ENCODE data around the gene MTF2.
"Not testable (repeated sequence)": the region's sequence is repeated elsewhere in the genome, so short reads cannot be mapped to it uniquely, and the experiment has no call there.

The MTF2 gene

DNA sequence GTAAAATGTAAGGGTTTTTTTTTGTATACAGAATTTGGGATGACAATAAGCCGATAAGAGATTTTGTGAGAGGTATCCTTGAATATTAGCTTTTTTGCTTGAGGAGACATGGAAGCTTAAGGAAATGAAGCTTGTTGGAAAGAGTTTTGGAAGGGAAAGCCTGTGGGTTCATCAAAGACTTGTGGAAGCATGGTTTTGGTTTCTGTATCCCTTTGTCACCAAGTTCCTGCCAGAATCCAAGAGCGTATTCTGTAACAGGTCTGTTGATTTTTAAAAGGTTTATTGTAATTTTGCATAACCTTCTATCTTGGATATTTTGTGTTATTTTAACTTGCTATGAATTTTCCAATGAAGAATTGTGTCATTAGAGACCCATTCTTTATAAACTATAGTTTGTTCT lies 63.1 kb downstream of the MTF2 start:
- no peak for DNase-seq (ENCODE audit: low read depth in 2 of 2)

DNA sequence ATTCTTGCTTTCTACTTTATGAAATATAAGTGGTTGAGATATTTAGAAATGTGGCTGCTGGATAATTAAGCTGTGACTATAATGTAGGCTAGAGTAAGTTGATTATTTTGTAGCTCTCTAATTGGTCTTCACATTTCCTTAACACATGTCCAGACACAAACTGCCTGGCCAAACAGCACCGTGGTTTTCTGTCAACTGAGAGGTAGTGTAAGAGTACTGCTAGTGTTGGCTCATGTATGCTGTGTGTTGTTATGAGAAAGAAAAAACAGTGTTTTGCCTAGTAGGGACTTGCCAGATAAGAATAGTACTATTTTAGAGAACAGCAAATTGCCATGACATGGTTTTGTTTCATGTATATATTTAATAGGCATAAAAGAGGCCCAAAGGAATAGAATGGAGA lies 64.1 kb downstream of the MTF2 start:
- no peak for DNase-seq (ENCODE audit: low read depth in 2 of 2)

DNA sequence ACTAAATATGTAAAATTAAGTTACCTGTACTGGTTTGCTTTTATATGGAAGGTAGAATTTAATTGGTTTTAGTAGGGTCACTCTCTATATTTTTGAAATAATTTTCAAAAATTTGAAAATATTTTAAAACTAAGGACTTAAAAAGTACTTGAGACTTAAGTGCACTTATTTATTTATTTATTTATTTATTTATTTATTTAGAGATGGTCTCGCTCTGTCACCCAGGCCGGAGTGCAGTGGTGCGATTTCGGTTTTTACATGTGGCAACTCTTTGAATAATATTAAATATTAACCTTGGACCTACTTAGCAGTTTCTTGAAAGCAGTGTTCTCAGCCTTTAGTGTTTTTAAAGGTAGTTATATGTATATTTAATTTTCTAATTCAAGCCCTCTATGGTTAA lies 64.7 kb downstream of the MTF2 start:
- no peak for DNase-seq (ENCODE audit: low read depth in 2 of 2)

DNA sequence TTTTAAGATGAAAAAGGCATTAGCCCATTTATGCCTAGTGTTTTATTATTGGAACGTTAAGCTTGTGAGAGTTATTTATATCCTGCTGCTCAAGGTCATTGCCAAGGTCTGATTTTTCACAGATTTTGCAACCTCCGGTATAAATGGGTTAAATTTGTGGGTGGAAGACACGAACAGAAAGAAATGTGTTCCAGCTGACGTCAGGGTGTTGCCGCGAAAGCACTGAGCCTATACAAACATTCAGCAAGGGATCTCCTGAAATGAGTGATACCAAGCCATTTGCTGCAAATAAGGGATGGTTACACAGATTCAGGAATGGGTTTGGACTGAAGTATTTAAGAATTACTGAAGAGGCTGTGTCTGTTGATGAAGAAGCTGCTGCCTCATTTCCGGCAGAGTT lies 68.9 kb downstream of the MTF2 start:
- no peak for DNase-seq (ENCODE audit: low read depth in 2 of 2)

DNA sequence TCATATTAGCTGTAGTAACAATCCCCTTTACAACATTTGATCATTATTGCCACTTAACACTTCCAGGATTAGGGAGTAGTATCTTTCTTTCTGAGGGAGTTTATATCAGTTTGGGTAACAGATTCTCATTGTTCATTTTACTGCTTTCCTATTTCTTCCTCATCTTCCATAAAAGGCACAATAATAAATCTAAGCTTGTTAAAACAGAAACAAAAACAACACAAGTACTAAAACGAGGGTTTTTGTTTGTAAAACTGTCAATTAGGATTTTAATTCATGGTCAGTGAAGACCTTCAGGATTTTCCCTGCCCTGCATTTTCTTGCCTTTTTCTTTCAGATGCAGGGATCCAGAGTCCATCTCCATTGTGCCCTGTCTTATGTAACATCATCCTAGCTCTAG lies 71.6 kb downstream of the MTF2 start:
- no peak for DNase-seq (ENCODE audit: low read depth in 2 of 2)

DNA sequence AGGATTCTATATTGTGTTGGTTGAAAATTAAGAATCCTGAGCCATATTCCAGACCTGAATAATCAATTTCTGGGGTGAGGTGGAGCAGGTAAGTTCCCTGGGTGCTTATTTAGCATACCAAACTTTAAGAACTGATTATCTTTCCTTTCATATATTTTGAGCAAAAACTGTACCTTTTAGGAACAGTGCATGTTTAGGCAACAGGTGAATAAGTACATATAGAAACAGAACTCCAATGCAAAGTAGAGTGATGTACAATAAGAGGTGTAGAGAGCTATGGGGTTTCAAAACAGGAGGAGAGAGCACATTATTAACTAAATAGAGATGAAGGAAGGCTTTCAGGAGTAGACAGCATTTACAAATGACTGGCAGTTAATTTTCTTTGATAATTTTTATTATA lies 72.4 kb downstream of the MTF2 start:
- DNase-seq (ENCODE audit: low read depth in 2 of 2) = no peak

DNA sequence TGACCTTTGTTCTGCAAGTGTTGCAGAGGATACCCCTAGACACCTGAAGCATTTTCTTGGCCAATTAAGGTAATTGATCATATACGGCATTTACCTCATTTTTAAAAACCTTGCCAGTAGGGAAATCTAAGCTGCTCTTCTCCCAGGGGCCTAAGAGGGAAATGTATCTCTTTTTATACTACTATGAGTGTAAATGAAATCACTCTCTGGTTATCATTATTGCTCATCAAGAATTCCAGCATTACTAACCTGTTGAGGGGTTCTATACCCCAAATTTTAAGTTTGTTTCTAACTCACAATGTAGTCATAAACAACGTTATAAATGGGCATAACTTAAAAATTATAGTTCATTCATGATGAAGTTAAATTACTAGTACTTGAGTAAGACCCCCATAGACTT lies 73.8 kb downstream of the MTF2 start:
- no peak for DNase-seq (ENCODE audit: low read depth in 2 of 2)

DNA sequence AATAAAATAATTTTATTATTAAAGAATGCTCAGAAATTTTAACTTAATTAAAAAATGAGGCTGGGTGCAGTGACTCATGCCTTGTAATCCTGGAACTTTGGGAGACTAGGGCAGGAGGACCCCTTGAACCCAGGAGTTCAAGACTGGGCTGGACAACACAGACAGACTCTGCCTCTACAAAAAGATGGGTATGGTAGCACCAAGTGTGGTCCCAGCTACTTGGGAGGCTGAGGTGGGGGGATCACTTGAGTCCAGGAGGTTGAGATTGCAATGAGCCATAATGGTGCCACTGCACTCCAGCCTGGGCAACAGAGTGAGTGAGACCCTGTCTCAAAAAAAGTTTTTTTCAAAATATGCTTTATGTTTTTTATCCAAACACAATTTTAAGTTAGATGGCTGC lies 75.8 kb downstream of the MTF2 start:
- DNase-seq (ENCODE audit: low read depth in 2 of 2) = no peak

DNA sequence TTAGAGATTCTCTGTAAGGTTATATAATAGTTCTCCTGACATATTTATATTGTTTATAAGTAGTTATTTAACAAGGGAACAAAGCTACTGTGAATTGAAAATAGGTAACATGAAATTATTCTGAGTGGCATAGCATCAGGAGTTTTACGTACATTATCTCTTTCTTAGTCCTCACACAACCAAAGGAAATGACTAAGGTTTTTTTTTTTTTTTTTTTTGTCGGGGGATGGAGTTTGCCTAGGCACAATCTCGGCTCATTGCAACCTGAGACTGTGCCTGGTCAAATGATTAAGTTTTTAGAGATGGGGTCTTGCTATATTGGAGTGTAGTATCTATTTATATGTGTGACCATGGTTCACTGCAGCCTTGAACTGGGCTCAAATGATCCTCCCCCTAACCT lies 76.3 kb downstream of the MTF2 start:
- DNase-seq (ENCODE audit: low read depth in 2 of 2) = no peak

DNA sequence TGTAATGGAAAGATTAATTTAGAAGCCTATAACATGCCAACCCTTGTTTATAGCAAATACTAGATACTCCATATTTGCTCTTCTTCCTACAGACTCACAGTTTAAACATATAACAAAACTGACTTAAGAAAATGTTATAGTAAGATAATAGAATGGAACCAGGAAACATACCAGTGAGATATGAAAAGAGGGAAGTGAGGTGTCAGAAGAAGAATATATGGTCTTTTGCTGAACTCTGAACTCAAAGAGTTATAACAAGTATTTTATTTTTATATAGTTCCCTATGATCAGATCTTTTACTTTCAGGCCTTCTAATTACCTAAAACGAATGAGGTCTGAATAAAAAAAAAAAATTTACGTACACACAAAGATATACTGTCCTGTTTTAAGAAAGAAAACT lies 80.3 kb downstream of the MTF2 start:
- no peak for DNase-seq (ENCODE audit: low read depth in 2 of 2)

DNA sequence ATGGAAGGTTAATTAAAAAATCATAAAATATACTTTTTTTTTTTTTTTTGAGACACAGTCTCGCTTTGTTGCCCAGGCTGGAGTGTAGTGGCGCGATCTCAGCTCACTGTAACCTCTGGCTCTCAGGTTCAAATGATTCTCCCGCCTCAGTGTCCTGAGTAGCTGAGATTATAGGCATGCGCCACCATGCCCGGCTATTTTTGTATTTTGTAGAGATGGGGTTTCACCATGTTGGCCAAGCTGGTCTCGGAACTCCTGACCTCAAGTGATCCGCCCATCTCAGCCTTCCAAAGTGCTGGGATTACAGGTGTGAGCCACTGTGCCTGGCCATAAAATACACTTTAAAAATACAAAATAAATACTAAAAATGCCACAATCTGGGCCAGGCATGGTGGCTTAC lies 84.2 kb downstream of the MTF2 start:
- not testable (repeated sequence) for DNase-seq (ENCODE audit: low read depth in 2 of 2)

DNA sequence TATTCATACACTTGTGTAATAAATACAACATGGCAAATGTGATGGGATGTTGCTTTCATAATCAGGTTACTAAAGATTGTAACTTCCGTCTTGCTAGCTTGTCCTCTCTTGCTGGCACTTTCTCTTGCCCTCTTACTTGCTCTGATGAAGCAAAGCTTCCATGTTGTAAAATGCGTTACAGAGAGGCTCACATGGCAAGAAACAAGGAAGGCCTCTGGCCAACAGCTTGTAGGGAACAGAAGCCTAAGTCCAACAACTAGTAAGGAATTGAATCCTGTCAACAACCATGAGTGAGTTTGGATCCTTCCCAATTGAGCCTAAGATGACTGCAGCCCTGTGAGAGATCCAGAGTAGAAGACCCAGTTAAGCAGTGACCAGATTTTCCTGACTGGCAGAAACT lies 85.7 kb downstream of the MTF2 start:
- no peak for DNase-seq (ENCODE audit: low read depth in 2 of 2)

DNA sequence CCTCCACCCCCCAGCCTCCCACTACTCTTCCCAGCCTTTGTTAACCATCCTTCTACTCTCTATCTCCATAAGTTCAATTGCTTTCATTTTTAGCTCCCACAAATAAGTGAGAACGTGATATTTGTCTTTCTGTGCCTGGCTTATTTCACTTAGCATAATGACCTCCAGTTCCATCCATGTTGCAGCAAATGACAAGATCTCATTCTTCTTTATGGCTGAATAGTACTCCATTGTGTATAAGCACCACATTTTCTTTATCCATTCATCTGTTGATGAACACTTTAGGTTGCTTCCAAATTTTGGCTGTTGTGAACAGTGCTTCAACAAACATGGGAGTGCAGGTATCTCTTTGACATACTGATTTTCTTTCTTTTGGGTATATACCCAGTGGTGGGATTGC lies 86.8 kb downstream of the MTF2 start:
- not testable (repeated sequence) for DNase-seq (ENCODE audit: low read depth in 2 of 2)

DNA sequence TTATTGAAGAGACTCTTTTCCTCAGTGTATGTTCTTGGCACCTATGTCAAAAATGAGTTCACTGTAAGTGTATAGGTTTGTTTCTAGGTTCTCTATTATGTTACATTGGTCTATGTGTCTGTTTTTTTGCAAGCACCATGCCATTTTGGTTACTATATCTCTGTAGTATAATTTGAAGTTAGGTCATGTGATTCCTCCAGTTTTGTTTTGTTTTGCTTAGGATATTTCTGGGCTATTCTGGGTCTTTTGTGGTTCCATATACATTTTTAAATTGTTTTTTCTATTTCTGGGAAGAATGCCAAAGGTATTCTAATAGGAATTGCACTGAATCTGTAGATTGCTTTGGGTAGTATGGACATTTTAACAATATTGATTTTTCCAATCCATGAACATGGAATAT lies 87.9 kb downstream of the MTF2 start:
- DNase-seq (ENCODE audit: low read depth in 2 of 2) = no peak

DNA sequence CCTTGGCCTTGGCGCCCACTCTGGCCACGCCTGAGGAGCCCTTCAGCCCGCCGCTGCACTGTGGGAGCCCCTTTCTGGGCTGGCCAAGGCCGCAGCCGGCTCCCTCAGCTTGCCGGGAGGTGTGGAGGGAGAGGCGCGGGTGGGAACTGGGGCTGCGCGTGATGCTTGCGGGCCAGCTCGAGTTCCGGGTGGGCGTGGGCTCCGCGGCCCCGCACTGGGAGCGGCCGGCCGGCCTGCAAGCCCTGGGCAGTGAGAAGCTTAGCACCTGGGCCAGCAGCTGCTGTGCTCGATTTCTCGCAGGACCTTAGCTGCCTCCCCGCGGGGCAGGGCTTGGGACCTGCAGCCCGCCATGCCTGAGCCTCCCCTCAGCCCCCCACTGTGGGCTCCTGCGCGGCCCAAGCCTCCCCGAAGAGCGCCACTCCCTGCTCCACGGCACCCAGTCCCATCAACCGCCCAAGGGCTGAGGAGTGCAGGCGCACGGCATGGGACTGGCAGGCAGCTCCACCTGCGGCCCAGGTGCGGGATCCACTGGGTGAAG lies 91.1 kb downstream of the MTF2 start:
- not testable (repeated sequence) for DNase-seq (ENCODE audit: low read depth in 2 of 2)

DNA sequence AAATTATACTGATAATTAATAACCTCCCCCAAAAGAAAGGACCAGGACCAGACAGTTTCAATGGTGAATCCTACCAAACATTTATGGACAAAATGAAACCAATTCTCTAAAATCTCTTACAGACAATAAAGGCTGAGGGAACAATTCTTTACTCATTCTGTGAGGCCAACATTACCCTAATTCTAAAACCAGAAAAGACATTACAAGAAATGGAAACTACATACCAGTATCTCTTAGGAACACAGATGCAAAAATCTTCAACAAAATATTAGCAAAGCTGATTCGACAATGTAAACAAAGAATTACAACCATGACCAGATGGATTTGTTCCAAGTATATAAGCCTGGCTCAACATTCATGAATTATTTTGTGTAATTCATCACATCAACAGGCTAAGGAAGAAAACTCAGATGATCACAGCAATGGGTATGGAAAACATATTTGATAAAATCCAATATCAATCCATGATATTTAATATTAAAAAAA lies 92.5 kb downstream of the MTF2 start:
- DNase-seq (ENCODE audit: low read depth in 2 of 2) = no peak

DNA sequence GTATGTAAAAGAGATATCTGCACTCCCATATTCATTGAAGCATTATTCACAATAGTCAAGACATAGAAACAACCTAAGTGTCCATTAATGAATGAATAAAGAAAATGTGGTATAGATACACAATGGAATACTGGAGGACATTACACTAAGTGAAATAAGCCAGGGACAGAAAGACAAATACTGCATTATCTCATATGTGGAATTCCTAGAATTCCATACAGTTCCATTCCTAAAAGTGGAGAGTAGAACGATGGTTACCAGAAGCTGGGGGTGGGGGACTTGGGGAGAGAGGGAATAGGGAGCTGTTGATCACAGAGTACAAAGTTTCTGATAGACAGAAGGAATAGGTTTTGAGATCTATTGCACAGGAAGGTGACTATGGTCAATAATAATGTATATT lies 93.7 kb downstream of the MTF2 start:
- DNase-seq (ENCODE audit: low read depth in 2 of 2) = no peak

DNA sequence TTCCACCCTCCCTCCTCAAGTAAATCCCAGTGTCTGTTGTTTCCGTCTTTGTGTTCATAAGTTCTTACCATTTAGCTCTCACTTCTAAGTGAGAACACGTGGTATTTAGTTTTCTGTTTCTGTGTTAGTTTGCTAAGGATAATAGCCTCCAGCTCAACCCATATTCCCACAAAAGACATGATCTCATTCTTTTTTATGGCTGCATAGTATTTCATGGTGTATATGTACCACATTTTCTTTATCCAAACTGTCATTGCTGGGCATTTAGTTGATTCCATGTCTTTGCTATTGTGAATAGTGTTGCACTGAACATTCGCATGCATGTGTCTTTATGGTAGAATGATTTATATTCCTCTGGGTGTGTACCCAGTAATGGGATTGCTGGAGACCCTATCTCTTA lies 95.6 kb downstream of the MTF2 start:
- DNase-seq (ENCODE audit: low read depth in 2 of 2) = not testable (repeated sequence)

DNA sequence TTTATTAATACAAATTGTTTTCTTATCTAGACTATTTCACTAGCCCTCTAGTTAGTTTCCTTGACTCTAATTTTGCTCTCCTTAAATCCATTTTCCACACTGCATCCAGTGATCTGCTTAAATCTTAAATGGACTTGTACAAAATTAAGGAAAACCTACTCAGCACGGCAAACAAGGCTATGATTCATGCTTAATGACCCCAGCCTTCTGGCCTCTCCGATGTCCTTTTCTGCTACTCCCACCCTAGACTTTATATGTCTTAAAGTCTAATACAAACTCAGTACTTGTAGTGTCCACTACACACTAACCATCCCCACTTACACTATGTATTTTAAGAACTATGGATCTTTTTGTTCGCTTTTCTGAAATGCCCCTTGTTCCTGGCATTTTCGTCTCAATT lies 98.9 kb downstream of the MTF2 start:
- DNase-seq (ENCODE audit: low read depth in 2 of 2) = no peak

DNA sequence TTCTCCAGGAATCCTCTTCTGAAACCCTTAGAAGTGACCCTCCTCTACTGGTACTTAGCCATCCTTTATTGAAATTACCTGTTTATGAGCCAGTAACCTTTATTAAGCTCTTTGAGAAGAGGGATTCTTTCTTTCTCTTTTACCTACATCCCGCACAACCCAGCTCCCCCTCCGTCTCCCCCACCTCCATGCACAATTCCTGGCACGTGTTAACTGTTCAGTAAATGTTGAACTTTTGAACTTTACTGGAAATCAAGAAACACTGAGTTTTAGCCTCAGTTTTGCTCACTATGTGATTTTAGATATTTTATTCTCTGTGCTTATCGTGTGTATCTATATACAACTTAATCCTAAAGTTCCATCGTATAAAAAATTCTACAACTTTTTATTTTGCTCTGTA lies 99.3 kb downstream of the MTF2 start:
- DNase-seq (ENCODE audit: low read depth in 2 of 2) = no peak

DNA sequence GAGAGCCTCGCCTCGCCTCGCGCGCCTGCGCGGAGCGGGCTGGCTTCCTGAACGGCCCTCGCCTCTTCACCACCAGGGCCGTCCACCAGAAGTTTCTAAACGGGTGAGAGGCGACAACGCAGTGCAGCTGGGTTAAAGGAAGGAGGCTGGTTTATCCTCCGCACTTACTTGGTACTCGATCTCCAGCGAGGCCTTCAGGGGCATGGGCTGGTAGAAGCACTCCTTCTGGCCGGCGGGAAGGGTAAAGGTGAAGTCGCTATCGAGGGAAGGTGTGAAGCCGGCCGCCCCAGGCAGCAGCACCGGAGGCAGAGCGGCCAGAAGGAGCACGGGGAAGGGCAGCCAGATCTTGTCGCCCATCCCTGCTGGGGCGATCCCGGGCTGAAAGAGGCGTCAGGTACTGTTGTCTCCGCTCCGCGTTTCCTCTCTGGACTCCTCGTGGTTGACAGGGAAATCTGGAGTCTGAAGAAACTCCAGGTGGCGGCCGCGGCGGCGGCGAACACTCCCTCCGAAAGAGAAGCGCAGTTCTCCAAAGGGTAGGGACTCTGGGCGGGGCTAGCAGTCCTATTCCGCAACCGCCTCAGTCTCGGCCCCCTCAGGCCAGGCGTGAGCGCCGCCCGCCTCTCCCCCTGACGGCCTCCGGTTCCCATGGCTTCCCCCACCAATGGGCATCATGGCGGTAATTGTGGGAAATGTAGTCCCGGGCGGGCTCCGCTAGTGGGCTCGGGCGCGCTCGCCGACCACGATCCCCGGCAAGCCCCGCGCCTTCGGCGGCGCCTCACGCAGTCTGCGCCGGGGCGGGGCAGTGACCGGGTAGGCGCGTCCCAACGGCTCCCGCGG lies 101.0 kb downstream of the MTF2 start, which contains the start of gene TMED5:
TMED5 (minus strand) TSS at position 528 of the 837 bp plus-strand sequence; CDS start at position 357, 171 bp downstream.
- peak; percentile 94 to 95 for DNase-seq (ENCODE audit: low read depth in 2 of 2)

DNA sequence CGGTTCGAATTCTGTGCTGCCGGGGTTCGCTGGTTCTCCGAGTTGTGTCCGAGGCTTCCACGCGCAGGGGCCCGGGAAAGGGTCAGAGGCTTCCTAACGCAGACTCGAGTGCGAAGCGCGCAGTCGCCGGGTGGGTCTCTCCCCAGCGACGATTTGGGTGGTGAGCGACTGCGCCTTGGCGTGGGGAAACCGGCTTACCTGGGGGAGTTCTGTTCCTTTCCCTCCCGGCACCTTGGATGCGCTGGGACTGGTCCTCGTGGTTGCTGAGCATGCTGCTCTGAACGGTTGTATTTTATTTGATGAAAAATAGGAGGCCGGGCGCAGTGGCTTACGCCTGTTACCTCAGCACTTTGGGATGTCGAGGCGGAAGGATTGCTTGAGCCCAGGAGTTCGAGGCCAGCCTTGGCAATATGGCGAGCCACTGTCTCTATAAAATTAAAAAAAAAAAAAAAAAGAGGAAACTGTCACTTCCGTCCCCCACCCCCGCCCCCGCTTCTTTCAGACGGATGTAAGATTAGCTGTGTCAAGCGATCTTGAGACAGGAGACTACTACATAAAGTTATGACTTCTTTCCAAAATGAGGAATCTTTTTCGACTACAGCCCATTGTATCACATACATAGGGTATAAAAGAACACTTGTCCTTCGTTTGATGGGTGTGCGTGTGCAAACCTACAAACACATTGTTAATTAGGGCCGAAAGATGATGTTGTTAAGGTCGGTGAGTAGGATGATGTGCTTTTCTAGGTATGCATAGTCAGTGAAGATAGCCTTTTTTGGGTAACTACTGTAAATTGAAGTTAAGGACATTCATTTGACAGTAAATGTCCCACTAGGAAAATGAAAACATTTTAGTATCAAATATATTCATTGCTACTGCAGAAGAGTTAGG lies 101.9 kb downstream of the MTF2 start, which contains the start of gene CCDC18:
CCDC18 (plus strand) TSS at position 2 of the 891 bp plus-strand sequence. CDS start 2,638 bp downstream, outside the sequence.
- peak; percentile 32 to 34 for DNase-seq (ENCODE audit: low read depth in 2 of 2)

Measured in stimulated activated CD8-positive, alpha-beta memory T cell treated with anti-CD3 and anti-CD28 coated beads, Interleukin-15, amount 100 ng/mL, for 48 hours (primary cell).